ENCODE results near the gene ZFP91.

- no peak for TF ChIP-seq TEAD4 (IDR thresholded peaks at IDR 0.05; ENCODE audit: low read length)
- no peak for TF ChIP-seq TEAD4 (CRISPR knock-in tag; IDR thresholded peaks at IDR 0.05; ENCODE audit: borderline replicate concordance)
- no peak for TF ChIP-seq RHOXF2B (CRISPR knock-in tag; conservative IDR thresholded peaks at IDR 0.05)
- no peak for TF ChIP-seq CTCF (IDR thresholded peaks at IDR 0.05 in 2 of 3, conservative IDR thresholded peaks at IDR 0.05 in 1 of 3; ENCODE audit: insufficient read depth in 2 of 3, low read depth in 1 of 3, low read length in 3 of 3)
Measured at GRCh38 chr11:58608331-58608730, 29.5 kb downstream of the ZFP91 start.

All from K562 (cell line).